ENCODE data around the gene HSD11B2.
A peak's percentile ranks its signal among the peaks of the same experiment; 100 is the strongest.

Gene HSD11B2

GRCh38 chr16:67430977-67431774 is at the start of gene HSD11B2:
Gene HSD11B2, plus strand, starts transcription at chr16:67431121. Its CDS starts 128 bp downstream, at chr16:67431249.
- peak; percentile 26 for DNase-seq (ENCODE audit: low read depth)

DNA sequence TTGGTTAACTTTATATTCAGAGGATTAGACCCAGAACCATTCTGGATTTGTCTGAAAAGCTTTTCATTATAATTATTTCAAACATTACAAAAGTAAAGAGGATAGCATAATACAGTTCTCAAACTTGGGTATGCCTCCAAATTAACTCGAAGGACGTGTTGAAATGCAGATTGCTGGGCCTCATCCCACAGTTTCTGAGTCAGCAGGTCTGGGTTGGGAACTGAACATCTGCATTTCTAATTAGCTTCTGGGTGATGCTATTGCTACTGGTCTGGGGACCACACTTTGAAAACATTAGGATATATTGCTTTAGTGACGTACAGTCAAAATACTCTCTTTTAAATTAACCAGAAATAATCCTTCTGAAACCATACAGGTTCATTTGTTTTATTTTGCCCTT is 47.6 kb upstream of the HSD11B2 start:
- no peak for DNase-seq (ENCODE audit: low read depth)

GRCh38 chr16:67384778-67385510 is 46.0 kb upstream of the HSD11B2 start:
- DNase-seq (ENCODE audit: low read depth), result no peak

- no peak for DNase-seq (ENCODE audit: low read depth)
Observed at GRCh38 chr16:67386861-67387455, 44.0 kb upstream of the HSD11B2 start.

GRCh38 chr16:67387479-67388079 is 43.3 kb upstream of the HSD11B2 start:
- DNase-seq (ENCODE audit: low read depth), result no peak

- DNase-seq (ENCODE audit: low read depth), result no peak
Observed at GRCh38 chr16:67388191-67388590, 42.7 kb upstream of the HSD11B2 start.

GRCh38 chr16:67388591-67388990 is 42.3 kb upstream of the HSD11B2 start:
- DNase-seq (ENCODE audit: low read depth), result no peak

DNA sequence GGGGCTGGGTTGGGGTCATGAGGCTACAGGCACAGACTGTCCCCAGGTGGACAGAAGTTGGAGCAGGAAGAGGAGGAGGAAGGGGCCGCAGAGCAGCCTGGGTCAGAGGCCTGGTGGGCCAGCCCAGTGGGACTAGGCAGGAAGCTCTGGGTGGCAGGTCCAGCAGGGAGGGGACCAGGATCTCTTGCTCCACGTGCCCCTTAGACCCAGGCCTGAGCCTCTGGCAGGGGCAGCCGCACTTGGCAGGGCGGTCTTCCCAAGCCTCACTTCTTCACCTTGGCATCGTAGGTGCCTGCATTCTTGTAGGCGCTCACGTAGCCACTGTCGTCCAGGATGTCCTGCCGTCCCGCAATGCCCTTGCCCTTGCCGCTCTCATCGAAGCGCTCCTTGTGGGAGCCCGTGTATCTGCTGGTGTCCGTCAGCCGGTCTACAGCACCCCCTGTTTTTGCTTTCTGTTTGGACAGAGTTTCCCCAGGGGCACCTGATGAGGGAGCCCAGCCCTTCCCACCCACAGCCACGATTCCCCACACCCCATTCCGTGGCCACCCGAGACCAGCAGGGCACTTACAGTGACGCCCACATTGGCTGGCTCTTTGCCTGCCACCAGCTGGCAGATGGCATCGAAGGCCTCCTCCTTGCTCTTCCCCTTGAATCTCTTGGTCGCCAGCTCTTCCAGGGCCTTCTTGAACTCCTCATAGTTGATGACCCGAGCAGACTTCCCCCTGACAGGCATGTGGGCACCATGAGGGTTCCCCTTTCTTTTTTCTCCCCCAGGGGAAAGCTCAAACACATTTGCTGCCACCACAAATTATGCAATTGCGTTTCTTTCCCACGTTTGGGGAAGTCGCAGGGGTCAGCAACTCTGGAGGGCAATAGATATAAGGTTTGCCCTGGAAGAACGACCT is 40.8 kb upstream of the HSD11B2 start:
- DNase-seq (ENCODE audit: low read depth), result no peak

GRCh38 chr16:67390816-67391423 is 40.0 kb upstream of the HSD11B2 start:
- DNase-seq (ENCODE audit: low read depth), result no peak

DNA sequence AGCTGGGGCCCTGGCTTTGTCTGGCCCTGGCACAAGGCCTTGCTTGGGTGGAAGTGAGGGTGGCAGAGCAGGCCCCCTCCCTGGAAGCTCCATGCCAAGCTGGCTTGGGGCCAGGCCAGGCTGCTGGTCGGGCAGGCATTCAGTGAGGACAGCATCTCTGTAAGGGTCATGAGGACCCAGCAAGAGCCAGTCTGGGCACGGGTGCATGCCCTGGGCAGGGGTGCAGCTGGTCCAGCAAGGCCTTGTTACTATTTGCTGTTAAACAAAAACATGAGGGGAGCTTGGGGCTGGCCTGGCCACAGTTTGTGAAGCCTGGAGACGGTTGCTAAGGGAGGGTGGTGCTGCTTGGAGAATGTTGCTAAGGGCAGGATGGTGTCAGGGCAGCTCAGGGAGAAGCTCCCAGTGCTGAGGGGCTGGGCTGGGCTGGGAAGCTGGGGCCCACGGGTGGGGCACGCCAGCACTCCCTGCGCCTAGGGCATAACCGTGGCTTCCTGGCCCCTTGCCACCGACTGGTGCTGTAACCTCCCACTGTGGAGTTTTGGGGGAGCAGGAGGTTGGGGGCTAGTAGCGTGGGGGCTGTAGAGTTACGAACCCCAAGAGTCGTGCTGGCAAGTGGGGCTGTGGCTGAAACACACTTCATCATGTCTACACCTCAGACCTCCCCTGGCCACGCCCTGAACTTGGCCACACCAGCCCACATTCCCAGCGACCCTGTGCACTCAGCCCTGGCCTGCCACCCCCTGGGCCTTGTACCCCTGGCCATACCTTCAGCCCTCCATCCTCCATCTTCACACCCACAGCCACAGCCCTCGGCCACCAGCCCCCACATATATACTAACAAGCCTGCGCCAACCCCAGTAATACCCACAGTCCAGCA is 39.3 kb upstream of the HSD11B2 start:
- DNase-seq (ENCODE audit: low read depth), result no peak

DNA sequence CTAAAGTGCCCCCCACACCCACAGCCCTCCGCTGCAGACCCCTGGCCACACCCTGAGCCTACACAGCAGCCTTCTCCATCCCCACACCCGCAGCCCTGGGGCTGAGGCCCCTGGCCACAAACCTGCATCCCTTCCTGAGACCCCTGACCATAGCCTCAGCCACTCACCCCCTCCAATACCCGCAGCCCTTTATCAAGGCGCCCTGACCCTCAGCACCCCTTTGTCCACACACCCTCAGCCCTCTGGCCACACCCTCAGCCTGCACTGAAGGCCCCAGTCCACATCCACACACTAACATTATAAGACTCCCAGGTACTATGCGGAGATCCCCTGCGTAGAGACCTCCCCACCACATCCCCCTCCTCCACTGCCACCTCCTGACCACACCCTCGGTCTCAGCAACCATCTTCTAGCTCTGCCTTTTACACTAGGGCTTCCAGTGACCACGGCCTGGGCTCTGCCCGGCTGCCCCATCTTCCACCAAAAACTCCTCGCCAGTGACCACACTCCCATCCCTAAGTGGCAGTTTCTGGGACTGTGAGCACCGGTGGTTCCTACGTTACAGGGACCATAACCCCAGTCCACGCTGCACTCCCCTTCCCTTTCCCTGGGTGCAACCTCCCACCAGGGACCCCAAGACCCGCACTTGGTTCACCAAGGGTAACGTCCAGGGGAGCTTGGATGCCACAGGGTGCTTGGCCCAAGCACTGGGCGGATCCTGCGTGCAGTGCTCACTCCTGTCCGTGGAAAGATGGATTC is 38.4 kb upstream of the HSD11B2 start:
- DNase-seq (ENCODE audit: low read depth), result no peak

- DNase-seq (ENCODE audit: low read depth), result peak; percentile 62
Observed at GRCh38 chr16:67393111-67393787, 37.7 kb upstream of the HSD11B2 start, which contains the start of gene TPPP3. Gene TPPP3, minus strand, starts transcription at chr16:67393498. Its CDS starts 2,387 bp downstream, at chr16:67391111.

DNA sequence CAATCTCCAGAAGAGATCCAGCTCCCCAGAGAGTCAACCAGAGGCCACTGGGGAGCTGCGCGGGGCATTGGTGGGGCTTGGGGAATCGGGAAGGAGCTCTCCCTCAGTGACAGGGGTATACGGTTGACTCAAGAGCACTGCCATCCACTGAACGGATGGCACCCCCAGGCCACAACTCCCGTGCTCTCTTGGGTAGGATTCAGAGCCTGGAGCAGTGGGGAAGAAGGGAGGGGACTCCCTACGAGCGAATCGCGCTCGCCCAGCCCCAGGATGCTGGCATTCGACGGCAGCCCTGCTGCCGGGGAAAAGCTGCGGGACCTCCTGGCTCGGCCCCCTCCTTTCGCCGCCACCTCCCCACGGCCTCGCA is 37.1 kb upstream of the HSD11B2 start:
- no peak for DNase-seq (ENCODE audit: low read depth)

- no peak for DNase-seq (ENCODE audit: low read depth)
Observed at GRCh38 chr16:67394155-67395104, 36.5 kb upstream of the HSD11B2 start.

DNA sequence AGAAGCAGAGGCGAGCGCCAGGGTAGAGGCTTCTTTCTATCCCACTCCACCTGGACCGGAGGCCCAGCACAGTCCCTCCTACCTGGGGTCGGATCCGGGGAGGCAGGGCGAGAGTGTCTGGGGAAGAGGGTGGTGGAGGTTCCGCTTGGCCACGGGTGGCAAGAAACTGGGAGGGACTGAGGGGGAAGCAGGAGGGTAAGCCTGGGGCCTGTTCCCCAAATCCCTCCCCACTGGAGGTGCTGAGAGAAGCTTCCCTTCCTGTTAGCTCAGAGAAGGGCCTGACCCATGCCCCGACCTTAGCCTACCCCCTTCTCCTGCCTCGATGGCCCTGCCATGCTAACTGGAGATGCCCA is 35.8 kb upstream of the HSD11B2 start:
- no peak for DNase-seq (ENCODE audit: low read depth)

GRCh38 chr16:67395458-67396158 is 35.3 kb upstream of the HSD11B2 start:
- no peak for DNase-seq (ENCODE audit: low read depth)
